Activated T-helper 1 cell treated with anti-CD3 and anti-CD28 coated beads, Interleukin-2, amount 50 U/mL, for 16 hours (primary cell): ENCODE results near the gene RPL13.
A peak's percentile ranks its signal among the peaks of the same experiment; 100 is the strongest.

Source experiments
- DNase-seq, 2 donors: peaks; one replicate each; pipeline ENCODE4 v3.0.0-alpha.2; 2020; ENCODE audit warnings: low read depth in 1 of 2, low spot score in 1 of 2

RPL13 gene

DNA sequence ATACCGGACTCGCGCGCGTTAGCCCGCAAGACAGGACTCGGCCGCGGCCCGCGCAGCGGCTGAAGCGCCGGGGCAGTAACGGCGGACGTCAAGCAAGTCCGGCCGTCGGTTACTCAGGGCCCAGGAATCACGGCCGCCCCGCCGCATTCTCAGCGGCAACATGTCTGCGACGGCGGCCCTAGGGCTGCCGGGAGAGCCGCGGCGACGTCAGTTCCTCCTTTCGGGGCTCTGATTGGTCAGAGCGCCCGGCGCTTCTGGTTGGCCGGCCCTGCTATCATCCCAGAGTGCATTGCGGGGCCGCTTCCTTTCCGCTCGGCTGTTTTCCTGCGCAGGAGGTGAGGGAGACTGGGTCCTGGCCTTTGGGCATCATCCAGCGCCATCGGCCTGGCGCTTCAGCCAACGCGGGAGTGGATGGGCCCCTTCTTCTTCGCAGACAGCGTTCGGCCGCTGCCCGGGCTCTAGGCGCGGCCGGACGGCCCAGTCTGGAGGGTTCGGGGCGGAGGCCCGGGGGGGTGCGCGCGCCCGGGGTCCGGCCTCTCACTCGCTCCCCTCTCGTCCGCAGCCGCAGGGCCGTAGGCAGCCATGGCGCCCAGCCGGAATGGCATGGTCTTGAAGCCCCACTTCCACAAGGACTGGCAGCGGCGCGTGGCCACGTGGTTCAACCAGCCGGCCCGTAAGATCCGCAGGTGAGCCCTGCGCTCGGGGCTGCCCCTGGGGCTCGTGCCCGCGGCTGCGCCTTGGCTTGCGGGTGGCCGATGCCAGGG, at the start of gene RPL13:
Gene RPL13, plus strand, starts transcription at position 305 of the 764 bp plus-strand sequence. Its CDS starts 278 bp downstream, at position 583.
- DNase-seq: peak; percentile 83 to 88

DNA sequence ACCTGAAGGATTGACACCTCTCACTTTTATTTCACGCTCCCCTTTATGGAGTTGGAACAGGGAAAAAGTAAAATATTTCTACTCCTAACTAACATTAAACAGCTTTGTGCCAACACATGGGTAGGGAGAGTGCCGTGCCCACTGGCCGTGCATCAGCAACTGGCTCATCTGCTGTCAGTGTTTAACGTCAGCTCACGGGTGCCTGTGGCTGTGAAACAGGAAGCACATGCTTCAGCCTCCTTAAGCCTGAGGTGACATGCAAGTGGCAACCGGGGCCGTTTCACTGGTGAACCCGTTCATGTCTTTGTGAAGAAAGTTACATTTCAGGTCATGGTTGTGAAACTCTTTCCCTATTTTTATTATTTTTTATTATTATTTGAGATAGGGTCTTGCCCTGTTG, 49.1 kb upstream of the RPL13 start:
- DNase-seq: no peak

DNA sequence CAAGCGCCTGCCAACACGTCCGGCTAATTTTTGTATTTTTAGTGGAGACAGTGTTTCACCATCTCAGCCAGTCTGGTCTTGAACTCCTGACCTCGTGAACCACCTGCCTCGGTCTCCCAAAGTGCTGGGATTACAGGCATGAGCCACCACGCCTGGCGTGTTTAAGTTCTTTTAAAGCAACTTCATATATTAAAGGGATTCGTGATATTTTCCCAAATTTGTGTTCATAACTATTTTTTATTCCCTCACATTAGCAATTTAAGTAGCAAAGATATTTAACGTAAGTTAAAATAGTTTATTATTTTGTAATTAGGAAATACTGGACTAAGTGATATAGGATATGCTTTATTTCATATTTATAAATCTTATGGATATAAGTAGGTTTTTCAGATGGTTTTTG, 48.0 kb upstream of the RPL13 start:
- no peak for DNase-seq

- DNase-seq: no peak
Observed at GRCh38 chr16:89517128-89517527, 43.4 kb upstream of the RPL13 start.

DNA sequence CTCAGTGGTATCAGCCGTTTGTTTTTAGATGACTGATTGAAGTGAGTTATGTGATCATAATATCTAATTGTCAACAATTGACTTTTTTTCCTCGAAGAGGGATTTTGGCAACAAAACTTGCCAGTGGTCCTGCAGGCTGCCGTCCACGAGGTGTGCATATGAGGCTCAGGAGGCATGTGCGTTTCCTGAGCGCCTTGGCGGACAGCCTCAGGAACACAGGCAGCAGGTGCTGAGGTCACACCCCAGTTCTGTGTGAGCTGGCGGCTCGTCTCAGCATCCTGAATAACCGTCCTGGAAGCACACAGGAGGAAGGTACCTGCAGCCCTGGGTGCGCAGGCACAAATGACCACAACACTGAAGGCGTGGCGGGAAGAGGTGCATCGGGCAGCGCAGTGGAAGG, 40.6 kb upstream of the RPL13 start:
- no peak for DNase-seq

- no peak for DNase-seq
Observed at GRCh38 chr16:89522287-89522686, 38.2 kb upstream of the RPL13 start.

GRCh38 chr16:89523680-89524344, 36.7 kb upstream of the RPL13 start:
- no peak for DNase-seq

DNA sequence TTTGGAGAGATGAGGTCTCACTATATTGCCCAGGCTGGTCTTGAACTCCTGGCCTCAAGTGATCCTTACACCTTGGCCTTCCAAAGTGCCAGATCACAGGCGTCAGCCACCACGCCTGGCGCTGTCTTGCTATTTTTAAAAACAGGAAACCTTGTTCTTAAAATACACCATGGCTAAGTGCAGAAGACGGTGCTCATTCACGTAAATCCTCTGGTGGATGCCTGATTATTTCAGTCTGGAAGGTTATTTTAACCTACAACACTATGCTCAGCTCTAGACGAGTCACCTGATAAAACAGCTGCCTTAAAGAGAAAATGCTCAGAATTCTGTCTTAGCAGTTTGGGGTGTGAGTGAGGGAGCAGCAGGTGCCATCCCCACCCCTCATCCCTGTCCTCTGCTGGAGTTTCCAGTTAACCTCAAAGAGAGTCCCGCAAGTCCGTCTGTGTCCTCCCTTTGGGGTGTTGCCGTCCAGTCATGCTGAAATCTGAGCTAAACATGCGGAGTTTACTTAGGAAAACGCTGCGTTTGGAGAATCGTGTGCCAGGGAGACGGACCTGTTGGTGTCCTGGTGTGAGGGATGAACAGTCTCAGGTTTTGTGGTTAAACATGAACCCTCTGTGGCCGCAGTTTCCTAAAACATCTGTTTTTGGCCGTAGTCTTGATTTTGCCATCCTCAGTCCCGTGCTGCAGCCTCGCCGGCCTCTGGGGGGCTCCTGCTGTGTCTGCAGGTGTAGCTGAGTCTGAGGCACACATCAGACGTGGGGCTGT, 35.2 kb upstream of the RPL13 start:
- DNase-seq: no peak

DNA sequence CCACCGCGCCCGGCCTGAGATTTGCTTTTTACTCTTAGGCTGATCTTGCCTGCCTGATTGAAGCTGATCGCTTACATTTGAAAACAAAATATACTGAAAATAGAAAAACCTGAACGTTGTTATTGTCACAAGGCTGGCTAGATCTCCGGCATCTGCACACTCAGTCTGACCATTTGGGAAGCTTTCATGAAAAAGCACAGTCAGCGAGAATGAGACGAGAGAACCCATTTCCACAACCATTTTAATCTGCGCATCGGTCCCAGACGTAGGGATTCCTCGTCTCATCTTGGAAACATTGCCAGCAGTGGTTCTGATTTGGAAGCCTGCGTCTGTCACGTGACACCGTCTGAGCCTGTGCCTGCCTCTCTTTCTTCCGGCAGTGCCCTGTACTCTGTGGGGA, 31.4 kb upstream of the RPL13 start:
- no peak for DNase-seq

- DNase-seq: no peak
Observed at GRCh38 chr16:89530401-89531381, 29.8 kb upstream of the RPL13 start.

GRCh38 chr16:89531821-89532526, 28.5 kb upstream of the RPL13 start:
- no peak for DNase-seq

DNA sequence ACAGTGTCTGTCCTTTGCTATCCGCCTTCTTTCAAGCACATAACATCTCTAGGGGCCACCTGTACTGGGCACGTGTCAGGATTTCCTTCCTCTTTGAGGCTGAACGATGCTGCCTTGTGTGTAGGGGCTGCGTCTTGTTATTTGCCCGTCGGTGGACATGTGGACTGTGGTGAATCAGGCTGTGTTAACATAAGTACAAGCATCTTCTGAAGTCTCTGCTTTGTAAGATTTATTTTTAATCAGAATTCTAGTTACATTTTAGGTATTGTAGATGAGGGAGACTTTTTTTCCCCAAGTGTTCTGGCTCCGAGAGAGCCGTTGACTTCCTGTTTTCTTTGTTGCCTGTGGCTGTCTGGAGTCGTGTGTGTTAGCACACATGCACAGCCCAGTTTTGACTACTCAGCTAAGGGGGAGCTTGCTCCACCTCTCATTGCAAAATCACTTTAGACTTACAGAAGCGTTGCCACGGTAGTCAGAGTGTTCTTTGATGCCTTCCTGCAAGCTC, 26.2 kb upstream of the RPL13 start:
- DNase-seq: no peak

GRCh38 chr16:89536371-89536770, 24.1 kb upstream of the RPL13 start:
- DNase-seq: no peak

- no peak for DNase-seq
Observed at GRCh38 chr16:89536886-89537548, 23.5 kb upstream of the RPL13 start.

DNA sequence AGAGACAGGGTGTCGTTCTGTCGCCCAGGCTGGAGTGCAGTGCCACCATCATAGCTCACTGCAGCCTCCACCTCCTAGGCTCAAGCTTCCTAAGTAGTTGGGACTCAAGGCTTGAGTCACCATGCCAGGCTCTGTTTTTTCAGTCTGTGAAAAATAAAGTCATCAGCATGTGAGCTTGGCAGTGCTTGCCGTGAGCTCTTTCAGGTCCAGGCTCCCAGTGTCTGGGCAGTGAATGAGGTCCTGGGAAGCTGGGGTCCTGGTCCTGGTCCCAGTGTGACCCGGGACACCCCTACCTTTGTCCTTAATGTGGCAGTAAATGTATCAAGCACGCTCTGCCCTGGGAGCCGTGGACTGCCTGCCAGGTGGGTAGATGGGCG, 22.9 kb upstream of the RPL13 start:
- no peak for DNase-seq

DNA sequence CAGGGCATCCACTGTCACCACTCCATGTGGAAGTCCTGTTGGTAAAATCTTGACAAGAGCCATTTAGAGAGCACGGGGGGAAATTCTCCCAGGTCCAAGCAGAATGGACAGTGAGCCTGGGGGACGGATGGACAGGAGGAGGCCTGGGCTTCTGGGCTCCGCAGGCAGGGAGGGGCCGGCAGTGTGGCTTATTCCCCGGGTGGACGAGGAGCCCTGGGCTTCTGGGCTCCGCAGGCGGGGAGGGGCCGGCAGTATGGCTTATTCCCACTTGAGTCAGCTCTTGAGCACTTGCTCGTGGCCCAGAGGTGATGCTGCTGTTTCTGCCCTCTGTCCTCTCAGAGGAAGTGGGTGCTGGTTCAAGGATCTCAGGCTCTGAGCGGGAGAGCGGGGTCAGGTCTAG, 22.2 kb upstream of the RPL13 start:
- DNase-seq: no peak

GRCh38 chr16:89540557-89540956, 19.9 kb upstream of the RPL13 start:
- no peak for DNase-seq

DNA sequence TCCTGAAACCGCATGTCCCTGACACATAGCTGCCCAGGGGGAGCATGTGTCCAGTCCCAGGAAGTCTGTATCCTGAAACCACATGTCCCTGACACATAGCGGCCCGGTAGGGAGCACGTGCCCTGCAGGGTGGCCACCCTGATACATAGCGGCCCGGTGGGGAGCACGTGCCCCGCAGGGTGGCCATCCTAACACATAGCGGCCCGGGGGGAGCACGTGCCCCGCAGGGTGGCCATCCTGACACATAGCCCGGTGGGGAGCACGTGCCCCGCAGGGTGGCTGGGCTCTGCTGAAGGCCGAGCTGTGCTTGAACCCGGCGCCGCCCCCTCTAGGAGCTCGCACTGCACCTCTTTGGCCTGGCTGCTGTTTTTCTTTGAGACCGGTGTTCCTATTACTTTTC, 18.7 kb upstream of the RPL13 start:
- no peak for DNase-seq

- DNase-seq: no peak
Observed at GRCh38 chr16:89544113-89544512, 16.4 kb upstream of the RPL13 start.

DNA sequence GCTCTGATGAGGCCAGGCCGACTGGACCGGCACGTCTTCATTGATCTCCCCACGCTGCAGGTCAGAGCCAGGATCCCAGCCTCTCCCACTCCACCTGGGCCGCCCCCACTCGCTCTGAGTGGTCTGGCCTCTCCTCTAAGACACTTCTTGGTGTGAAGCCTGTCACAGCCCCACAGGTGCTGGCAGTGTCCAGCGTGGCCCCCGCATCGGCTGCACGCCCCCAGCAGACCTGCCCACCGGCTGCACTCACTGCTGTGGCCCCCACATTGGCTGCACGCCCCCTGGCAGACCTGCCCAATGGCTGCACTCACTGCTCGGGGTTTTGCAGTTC, 15.8 kb upstream of the RPL13 start:
- no peak for DNase-seq
